Liver (tissue), 9 donors: ENCODE measurements around the gene KRT27. TPM values are rescaled to one million over a fixed set of nuclear protein-coding genes. Genes with fewer than 3 reads are reported as not detected.

Experiments used
- DNase-seq: peaks from one replicate; pipeline ENCODE4 v3.0.0-alpha.2; 2017; ENCODE audit warnings: low spot score
- H3K27ac ChIP-seq, 2 donors: one replicate each; pipeline ENCODE4 v1.7.0; 2013; ENCODE audit warnings: inconsistent platforms in 2 of 2, low read length in 2 of 2, control low read depth in 1 of 2, low read depth in 1 of 2, mild to moderate bottlenecking in 1 of 2
- H3K27me3 ChIP-seq, 4 donors: one replicate each; pipeline versions ENCODE4 v1.6.1 to v1.7.0; 2013; ENCODE audit warnings: low read length in 3 of 4, inconsistent platforms in 1 of 4, mild to moderate bottlenecking in 1 of 4, moderate library complexity in 1 of 4; ENCODE audit not compliant: control insufficient read depth in 4 of 4, insufficient read depth in 4 of 4
- H3K36me3 ChIP-seq, 4 donors: one replicate each; pipeline versions ENCODE4 v1.6.1 to v1.7.0; 2013; ENCODE audit warnings: low read length in 3 of 4, mild to moderate bottlenecking in 3 of 4, low read depth in 1 of 4, moderate library complexity in 1 of 4; ENCODE audit not compliant: control insufficient read depth in 4 of 4, insufficient read depth in 3 of 4
- H3K4me1 ChIP-seq, 4 donors: one replicate each; pipeline versions ENCODE4 v1.6.1 to v1.7.0; 2013; ENCODE audit warnings: low read length in 3 of 4, mild to moderate bottlenecking in 3 of 4, moderate library complexity in 1 of 4; ENCODE audit not compliant: control insufficient read depth in 4 of 4, insufficient read depth in 4 of 4
- H3K4me3 ChIP-seq, 3 donors: one replicate each; pipeline versions ENCODE4 v1.6.1 to v1.7.0; 2013; ENCODE audit warnings: low read length in 3 of 3, control low read depth in 1 of 3, low read depth in 1 of 3, mild to moderate bottlenecking in 1 of 3
- H3K9ac ChIP-seq, 2 donors: one replicate each; pipeline ENCODE4 v1.7.0; 2013; ENCODE audit warnings: low read length in 2 of 2, mild to moderate bottlenecking in 2 of 2, moderate library complexity in 2 of 2, control low read depth in 1 of 2, low read depth in 1 of 2
- H3K9me3 ChIP-seq, 4 donors: one replicate each; pipeline versions ENCODE4 v1.6.1 to v1.7.0; 2013; ENCODE audit warnings: low read length in 3 of 4; ENCODE audit not compliant: control insufficient read depth in 4 of 4
- ATF3 ChIP-seq: IDR thresholded peaks from 2 replicates; pipeline ENCODE4 v1.6.1; 2016; ENCODE audit warnings: antibody characterized with exemption
- CTCF ChIP-seq: fragments of 150-350 bp; IDR thresholded peaks from 2 replicates; pipeline ENCODE4 v1.5.1; 2017; ENCODE audit warnings: improper control_type of control experiment, low read depth, low read length; ENCODE audit not compliant: missing input control
- EGR1 ChIP-seq, 2 donors: IDR thresholded peaks; 2 replicates each; pipeline ENCODE4 v1.6.1; 2016 to 2018; ENCODE audit warnings: antibody characterized with exemption in 2 of 2, low read depth in 2 of 2
- FOXA1 ChIP-seq: IDR thresholded peaks from 2 replicates; pipeline ENCODE4 v1.6.1; 2016; ENCODE audit warnings: antibody characterized with exemption
- FOXA2 ChIP-seq: IDR thresholded peaks from 2 replicates; pipeline ENCODE4 v1.6.1; 2016; ENCODE audit warnings: antibody characterized with exemption
- GABPA ChIP-seq, 2 donors: IDR thresholded peaks in 1 of 2; conservative IDR thresholded peaks in 1 of 2; 2 replicates each; pipeline ENCODE4 v1.6.1; 2016; ENCODE audit warnings: antibody characterized with exemption in 2 of 2, mild to moderate bottlenecking in 1 of 2, moderate library complexity in 1 of 2
- HNF4A ChIP-seq, 2 donors: conservative IDR thresholded peaks; 2 replicates each; pipeline ENCODE4 v1.6.1; 2016; ENCODE audit warnings: antibody characterized with exemption in 2 of 2, mild to moderate bottlenecking in 2 of 2
- HNF4G ChIP-seq: IDR thresholded peaks from 2 replicates; pipeline ENCODE4 v1.6.1; 2016; ENCODE audit warnings: antibody characterized with exemption
- JUND ChIP-seq, 2 donors: IDR thresholded peaks; 2 replicates each; pipeline ENCODE4 v1.6.1; 2016; ENCODE audit warnings: antibody characterized with exemption in 2 of 2
- NR2F2 ChIP-seq: IDR thresholded peaks from 2 replicates; pipeline ENCODE4 v1.6.1; 2016; ENCODE audit warnings: antibody characterized with exemption
- RAD21 ChIP-seq, 2 donors: IDR thresholded peaks; 2 replicates each; pipeline ENCODE4 v1.6.1; 2016; ENCODE audit warnings: antibody characterized with exemption in 2 of 2, mild to moderate bottlenecking in 2 of 2
- RXRA ChIP-seq, 2 donors: IDR thresholded peaks; 2 replicates each; pipeline ENCODE4 v1.6.1; 2017 to 2018; ENCODE audit warnings: antibody characterized with exemption in 2 of 2, mild to moderate bottlenecking in 1 of 2
- SP1 ChIP-seq: IDR thresholded peaks from 2 replicates; pipeline ENCODE4 v1.6.1; 2018; ENCODE audit warnings: antibody characterized with exemption, mild to moderate bottlenecking
- TAF1 ChIP-seq: conservative IDR thresholded peaks from 2 replicates; pipeline ENCODE4 v1.6.1; 2016; ENCODE audit warnings: antibody characterized with exemption, mild to moderate bottlenecking
- YY1 ChIP-seq: IDR thresholded peaks from 2 replicates; pipeline ENCODE4 v1.6.1; 2016; ENCODE audit warnings: antibody characterized with exemption, mild to moderate bottlenecking
- WGBS: extraction: QIAGEN DNeasy Blood & Tissue Kit; methylation state at CpG from one replicate; pipeline ENCODE4 v1.1.7; 2013; 5-methylcytosine and 5-hydroxymethylcytosine counted together
- polyA plus RNA-seq, 2 donors: library from polyadenylated mRNA; stranded (reverse) in 1 of 2; unstranded in 1 of 2; fragments of 200-250 nt in 1 of 2; fragments of >200 nt in 1 of 2; fragmentation: Nextera tagmentation in 1 of 2; extraction: Ambion mirVana in 1 of 2; gene quantifications; one replicate each; pipeline versions ENCODE4 v1.2.1 to v1.2.3, GENCODE V29; 2013 to 2015
- total RNA-seq, 2 donors: library from RNA; depleted of rRNA; stranded (reverse); fragments of >200 nt; gene quantifications; one replicate each; pipeline ENCODE4 v1.2.3, GENCODE V29; 2014
- TF ChIP-seq, protein P1 (sequence below): IDR thresholded peaks from 2 replicates; pipeline ENCODE4 v1.6.1; 2016; ENCODE audit warnings: antibody characterized with exemption
- TF ChIP-seq, protein P2 (sequence below): IDR thresholded peaks from 2 replicates; pipeline ENCODE4 v1.6.1; 2016; ENCODE audit warnings: antibody characterized with exemption
- TF ChIP-seq, protein P3 (sequence below): IDR thresholded peaks from 2 replicates; pipeline ENCODE4 v1.6.1; 2016; ENCODE audit warnings: antibody characterized with exemption, mild to moderate bottlenecking
- donor health status: healthy.
- donor health status: healthy.
- donor health status: healthy.
- donor health status: healthy.
- donor health status: healthy.

KRT27 gene
- total and polyA plus RNA-seq, 4 donors: not detected

DNA sequence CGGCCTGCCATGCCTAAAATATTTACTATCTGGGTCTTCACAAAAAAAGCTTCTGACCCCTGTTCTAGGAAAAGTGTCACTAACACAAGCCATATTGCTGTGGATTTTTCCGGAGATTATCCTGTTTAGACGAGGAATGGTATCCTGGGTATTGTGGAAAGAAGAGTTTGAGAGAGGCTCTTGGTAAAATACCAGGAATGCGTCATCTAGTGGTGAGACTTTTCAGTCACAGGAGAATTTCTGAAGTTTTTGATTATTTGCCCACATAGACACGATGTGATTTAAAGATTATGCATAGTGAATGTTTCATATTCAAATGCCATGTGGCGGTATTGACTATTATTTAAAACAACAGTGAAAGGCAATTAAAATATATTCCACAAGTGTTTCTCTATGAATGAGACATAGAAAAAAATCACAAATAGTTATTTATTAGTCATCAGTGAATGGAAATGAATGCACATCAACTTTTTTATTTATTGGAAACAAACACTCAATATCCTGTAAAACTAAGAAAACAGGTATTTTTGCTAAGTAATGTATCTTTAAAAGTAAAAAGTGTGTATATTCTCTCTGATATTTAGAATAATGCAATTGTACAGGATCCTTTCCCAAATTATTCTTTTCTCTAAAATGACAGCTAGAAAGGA lies 9.6 kb upstream of the KRT27 start:
- WGBS: 27% methylated on average over 6 of the region's 6 CpGs
- Histone ChIP-seq H3K9ac (no peak overlapping the region), H3K27me3 (peaks cover 0 to 4% (median 0%) of the 10 kb centered on the region in 4 donors), H3K4me1 (peaks cover 0 to 4% (median 0%) of the 10 kb centered on the region in 4 donors), H3K27ac (no peak overlapping the region), H3K4me3 (no peak overlapping the region), H3K9me3 (no peaks in the 10 kb centered on the region), H3K36me3 (no peaks in the 10 kb centered on the region)
- no peak for TF ChIP-seq NR2F2
- TF ChIP-seq FOXA2: no peak
- no peak for TF ChIP-seq GABPA (IDR thresholded peaks at IDR 0.05 in 1 of 2, conservative IDR thresholded peaks at IDR 0.05 in 1 of 2)
- TF ChIP-seq TAF1: no peak
- TF ChIP-seq YY1: no peak
- peak; percentile 82 to 91 for TF ChIP-seq RAD21 (IDR thresholded peaks at IDR 0.05)
- no peak for TF ChIP-seq HNF4A (conservative IDR thresholded peaks at IDR 0.05)
- TF ChIP-seq FOXA1: no peak
- TF ChIP-seq, protein P1, sequence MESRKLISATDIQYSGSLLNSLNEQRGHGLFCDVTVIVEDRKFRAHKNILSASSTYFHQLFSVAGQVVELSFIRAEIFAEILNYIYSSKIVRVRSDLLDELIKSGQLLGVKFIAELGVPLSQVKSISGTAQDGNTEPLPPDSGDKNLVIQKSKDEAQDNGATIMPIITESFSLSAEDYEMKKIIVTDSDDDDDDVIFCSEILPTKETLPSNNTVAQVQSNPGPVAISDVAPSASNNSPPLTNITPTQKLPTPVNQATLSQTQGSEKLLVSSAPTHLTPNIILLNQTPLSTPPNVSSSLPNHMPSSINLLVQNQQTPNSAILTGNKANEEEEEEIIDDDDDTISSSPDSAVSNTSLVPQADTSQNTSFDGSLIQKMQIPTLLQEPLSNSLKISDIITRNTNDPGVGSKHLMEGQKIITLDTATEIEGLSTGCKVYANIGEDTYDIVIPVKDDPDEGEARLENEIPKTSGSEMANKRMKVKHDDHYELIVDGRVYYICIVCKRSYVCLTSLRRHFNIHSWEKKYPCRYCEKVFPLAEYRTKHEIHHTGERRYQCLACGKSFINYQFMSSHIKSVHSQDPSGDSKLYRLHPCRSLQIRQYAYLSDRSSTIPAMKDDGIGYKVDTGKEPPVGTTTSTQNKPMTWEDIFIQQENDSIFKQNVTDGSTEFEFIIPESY: no peak
- no peak for TF ChIP-seq EGR1 (IDR thresholded peaks at IDR 0.05; ENCODE audit: low read depth in 2 of 2)
- TF ChIP-seq SP1: no peak
- TF ChIP-seq CTCF: peak; percentile 74
- no peak for TF ChIP-seq RXRA (IDR thresholded peaks at IDR 0.05)
- no peak for DNase-seq

- peaks cover 0 to 4% (median 0%) of the 10 kb centered on the region in 4 donors for H3K4me1 ChIP-seq
- no peak overlapping the region for H3K4me3 ChIP-seq
- no peak for DNase-seq
- H3K9me3 ChIP-seq: no peaks in the 10 kb centered on the region
- H3K9ac ChIP-seq: no peak overlapping the region
- peaks cover 0 to 4% (median 0%) of the 10 kb centered on the region in 4 donors for H3K27me3 ChIP-seq
- TF ChIP-seq NR2F2 (no peak), RXRA (IDR thresholded peaks at IDR 0.05) (no peak), JUND (IDR thresholded peaks at IDR 0.05) (no peak), TAF1 (no peak), HNF4G (no peak), CTCF (no peak), YY1 (no peak), EGR1 (IDR thresholded peaks at IDR 0.05; ENCODE audit: low read depth in 2 of 2) (no peak), FOXA2 (no peak), SP1 (no peak), ATF3 (no peak), GABPA (IDR thresholded peaks at IDR 0.05 in 1 of 2, conservative IDR thresholded peaks at IDR 0.05 in 1 of 2) (no peak), HNF4A (conservative IDR thresholded peaks at IDR 0.05) (no peak), FOXA1 (no peak)
- TF ChIP-seq, protein P1: no peak
- TF ChIP-seq, protein P2, sequence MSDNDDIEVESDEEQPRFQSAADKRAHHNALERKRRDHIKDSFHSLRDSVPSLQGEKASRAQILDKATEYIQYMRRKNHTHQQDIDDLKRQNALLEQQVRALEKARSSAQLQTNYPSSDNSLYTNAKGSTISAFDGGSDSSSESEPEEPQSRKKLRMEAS: no peak
- TF ChIP-seq, protein P3, sequence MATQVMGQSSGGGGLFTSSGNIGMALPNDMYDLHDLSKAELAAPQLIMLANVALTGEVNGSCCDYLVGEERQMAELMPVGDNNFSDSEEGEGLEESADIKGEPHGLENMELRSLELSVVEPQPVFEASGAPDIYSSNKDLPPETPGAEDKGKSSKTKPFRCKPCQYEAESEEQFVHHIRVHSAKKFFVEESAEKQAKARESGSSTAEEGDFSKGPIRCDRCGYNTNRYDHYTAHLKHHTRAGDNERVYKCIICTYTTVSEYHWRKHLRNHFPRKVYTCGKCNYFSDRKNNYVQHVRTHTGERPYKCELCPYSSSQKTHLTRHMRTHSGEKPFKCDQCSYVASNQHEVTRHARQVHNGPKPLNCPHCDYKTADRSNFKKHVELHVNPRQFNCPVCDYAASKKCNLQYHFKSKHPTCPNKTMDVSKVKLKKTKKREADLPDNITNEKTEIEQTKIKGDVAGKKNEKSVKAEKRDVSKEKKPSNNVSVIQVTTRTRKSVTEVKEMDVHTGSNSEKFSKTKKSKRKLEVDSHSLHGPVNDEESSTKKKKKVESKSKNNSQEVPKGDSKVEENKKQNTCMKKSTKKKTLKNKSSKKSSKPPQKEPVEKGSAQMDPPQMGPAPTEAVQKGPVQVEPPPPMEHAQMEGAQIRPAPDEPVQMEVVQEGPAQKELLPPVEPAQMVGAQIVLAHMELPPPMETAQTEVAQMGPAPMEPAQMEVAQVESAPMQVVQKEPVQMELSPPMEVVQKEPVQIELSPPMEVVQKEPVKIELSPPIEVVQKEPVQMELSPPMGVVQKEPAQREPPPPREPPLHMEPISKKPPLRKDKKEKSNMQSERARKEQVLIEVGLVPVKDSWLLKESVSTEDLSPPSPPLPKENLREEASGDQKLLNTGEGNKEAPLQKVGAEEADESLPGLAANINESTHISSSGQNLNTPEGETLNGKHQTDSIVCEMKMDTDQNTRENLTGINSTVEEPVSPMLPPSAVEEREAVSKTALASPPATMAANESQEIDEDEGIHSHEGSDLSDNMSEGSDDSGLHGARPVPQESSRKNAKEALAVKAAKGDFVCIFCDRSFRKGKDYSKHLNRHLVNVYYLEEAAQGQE: no peak
- no peaks in the 10 kb centered on the region for H3K36me3 ChIP-seq
- no peak overlapping the region for H3K27ac ChIP-seq
- WGBS: 95% methylated on average over 1 of the region's 1 CpG
Measured at GRCh38 chr17:40791111-40791510, 8.8 kb upstream of the KRT27 start.
